ENCODE measurements around the gene PHPT1.

Gene PHPT1

DNA sequence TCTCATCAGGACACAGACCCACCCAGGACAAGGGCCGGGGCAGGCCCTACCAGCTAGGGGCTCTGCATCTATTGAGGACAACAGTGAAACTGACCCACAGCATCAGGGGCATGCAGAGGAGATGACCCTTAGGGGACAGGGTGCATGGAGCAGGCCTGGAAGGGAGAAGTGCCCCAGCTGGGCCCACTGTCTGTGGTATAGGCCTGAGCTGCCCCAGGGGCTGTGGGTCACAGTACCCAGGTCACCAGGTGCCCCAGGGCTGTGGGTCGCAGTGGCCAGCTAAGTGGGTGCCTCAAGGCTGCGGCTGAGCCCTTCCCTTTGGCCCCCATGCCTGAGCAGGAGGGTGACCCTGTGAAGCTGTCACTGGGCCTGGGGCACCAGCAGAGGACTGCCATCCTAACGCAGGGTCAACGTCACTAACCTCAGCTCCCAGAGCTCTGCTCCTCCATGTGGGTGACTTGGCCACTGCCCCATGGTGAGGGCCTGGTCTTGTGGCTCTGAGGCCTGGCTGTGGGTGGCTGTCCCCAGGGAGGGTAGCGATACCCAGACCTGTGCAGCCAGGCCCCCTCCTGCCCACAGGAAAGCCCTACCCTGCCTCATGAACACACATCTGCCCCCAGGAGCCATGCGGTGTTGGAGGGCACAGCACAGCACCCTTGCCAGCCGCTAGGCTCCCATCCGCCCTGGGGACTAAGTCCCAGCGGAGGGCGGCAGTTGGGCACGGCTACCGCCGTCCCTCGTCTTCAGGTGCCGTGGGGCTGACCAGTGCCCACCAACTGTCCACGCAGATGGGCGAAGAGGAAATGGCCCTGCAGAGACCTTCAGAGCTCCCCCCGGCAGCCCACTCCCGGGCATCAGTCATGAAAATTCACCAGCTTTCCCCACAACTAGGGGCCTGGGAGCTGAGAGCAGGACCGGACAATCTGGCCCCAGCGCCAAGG is 12.0 kb downstream of the PHPT1 start:
- in situ Hi-C loops (cut with HindIII; ENCODE audit: low sequenced_read_pairs), result no loop called here
- no peak overlapping the region for H3K4me3 ChIP-seq (ENCODE audit: low read depth, low read length)
- no peak for DNase-seq (ENCODE audit: low read depth)
- TF ChIP-seq, protein P1, sequence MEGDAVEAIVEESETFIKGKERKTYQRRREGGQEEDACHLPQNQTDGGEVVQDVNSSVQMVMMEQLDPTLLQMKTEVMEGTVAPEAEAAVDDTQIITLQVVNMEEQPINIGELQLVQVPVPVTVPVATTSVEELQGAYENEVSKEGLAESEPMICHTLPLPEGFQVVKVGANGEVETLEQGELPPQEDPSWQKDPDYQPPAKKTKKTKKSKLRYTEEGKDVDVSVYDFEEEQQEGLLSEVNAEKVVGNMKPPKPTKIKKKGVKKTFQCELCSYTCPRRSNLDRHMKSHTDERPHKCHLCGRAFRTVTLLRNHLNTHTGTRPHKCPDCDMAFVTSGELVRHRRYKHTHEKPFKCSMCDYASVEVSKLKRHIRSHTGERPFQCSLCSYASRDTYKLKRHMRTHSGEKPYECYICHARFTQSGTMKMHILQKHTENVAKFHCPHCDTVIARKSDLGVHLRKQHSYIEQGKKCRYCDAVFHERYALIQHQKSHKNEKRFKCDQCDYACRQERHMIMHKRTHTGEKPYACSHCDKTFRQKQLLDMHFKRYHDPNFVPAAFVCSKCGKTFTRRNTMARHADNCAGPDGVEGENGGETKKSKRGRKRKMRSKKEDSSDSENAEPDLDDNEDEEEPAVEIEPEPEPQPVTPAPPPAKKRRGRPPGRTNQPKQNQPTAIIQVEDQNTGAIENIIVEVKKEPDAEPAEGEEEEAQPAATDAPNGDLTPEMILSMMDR (IDR thresholded peaks at IDR 0.05; ENCODE audit: low read depth, low read length, missing control alignments), result no peak

DNA sequence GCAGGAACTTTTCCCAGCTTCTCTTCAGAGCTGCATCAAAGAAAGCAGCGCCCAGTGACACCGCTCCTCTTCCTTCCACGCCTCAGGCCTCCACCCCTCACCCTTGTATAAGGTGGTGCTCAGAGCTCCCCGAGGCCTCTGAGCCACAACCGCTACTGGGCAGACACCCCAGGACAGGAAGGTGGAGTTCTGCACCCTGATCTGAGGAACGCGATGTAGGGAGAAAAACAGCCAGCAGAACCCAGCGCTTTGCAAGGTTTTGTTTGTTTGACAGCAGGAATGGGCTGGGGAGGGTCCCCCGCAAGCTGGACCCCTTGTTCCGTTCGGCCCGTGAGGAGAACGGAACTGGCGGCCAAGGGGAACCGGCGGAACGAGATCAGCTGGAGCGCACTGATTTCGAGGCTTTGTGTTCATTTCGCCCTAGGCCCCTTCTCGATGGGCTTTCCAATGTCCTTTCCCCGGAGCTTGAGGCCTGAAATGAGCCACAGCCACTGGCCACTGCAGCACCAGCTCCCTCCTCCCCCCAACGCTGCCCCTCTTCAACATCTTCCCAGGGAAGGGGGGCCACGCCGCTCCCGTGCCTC is 12.8 kb downstream of the PHPT1 start:
- TF ChIP-seq, protein P1 (IDR thresholded peaks at IDR 0.05; ENCODE audit: low read depth, low read length, missing control alignments), result no peak
- no peak overlapping the region for H3K4me3 ChIP-seq (ENCODE audit: low read depth, low read length)
- DNase-seq (ENCODE audit: low read depth), result no peak
- in situ Hi-C loops (cut with HindIII; ENCODE audit: low sequenced_read_pairs), result no loop called here

DNA sequence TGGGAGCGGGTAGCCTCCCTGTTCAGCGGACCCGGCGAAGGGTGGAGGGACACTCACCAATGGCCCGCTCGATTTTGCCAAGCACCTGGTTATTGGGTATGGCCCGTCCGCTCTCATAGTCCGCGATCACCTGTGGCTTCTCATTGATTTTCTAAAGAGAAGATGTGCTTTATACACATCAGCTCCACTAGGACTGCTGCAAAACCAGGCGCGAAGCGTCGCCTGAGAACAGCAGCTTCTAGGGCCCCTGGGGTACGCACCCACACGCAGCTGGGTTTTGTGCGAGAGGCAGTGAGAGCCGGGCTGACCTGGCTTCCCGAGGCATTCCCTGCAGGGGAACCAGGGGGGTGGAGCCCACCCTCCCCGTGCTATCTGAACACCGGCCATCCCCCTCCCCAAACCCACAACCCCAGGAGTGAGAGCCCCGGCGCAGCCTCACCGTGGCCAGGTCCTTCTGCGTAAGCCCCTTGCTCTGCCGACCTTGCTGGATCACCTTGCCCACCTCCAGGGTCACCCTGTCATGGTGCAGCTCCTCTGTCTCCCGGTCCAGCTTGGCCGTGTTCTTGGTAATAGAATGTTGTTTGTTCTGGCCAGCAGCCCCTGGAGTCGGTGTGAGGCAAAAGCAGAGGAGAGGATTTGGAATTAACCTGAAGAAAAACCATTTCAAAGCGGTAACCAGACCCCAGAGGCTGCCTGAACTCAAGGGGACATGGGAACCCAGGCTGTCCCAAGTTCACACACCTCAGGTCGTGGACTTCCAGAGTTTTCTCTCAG is 13.8 kb downstream of the PHPT1 start:
- in situ Hi-C loops (cut with HindIII; ENCODE audit: low sequenced_read_pairs), result no loop called here
- H3K4me3 ChIP-seq (ENCODE audit: low read depth, low read length), result no peak overlapping the region
- DNase-seq (ENCODE audit: low read depth), result no peak
- TF ChIP-seq, protein P1 (IDR thresholded peaks at IDR 0.05; ENCODE audit: low read depth, low read length, missing control alignments), result no peak

DNA sequence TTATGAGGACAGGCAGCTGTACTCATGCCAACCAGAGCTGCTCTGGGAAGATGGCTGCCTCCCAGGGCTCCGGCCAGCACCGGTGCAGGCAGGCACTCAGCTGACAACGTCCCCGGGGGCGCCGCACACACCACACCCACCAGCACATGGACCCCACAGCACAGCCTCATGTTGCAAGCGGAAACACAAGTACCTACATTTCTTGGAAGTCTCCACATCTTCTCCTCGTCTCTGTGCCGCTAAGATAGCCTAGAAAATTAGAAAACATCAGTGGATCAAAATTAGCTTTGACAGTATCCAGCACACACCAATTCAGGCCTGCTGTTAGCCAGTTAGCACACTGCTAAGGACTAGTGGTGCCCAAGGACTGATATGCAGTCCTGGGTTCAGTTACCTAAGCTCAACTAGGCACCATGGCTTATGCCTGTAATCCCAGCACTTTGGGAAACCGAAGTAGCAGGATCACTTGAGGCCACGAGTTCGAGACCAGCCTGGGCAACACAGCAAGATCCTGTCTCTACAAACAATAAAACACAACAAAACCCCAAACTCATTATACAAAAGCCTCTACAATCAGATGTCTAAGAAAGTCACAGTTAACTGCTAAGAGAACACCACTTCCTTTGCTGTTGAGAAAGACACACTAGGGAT is 14.5 kb downstream of the PHPT1 start:
- TF ChIP-seq, protein P1 (IDR thresholded peaks at IDR 0.05; ENCODE audit: low read depth, low read length, missing control alignments), result no peak
- in situ Hi-C loops (cut with HindIII; ENCODE audit: low sequenced_read_pairs), result no loop called here
- no peak overlapping the region for H3K4me3 ChIP-seq (ENCODE audit: low read depth, low read length)
- no peak for DNase-seq (ENCODE audit: low read depth)

DNA sequence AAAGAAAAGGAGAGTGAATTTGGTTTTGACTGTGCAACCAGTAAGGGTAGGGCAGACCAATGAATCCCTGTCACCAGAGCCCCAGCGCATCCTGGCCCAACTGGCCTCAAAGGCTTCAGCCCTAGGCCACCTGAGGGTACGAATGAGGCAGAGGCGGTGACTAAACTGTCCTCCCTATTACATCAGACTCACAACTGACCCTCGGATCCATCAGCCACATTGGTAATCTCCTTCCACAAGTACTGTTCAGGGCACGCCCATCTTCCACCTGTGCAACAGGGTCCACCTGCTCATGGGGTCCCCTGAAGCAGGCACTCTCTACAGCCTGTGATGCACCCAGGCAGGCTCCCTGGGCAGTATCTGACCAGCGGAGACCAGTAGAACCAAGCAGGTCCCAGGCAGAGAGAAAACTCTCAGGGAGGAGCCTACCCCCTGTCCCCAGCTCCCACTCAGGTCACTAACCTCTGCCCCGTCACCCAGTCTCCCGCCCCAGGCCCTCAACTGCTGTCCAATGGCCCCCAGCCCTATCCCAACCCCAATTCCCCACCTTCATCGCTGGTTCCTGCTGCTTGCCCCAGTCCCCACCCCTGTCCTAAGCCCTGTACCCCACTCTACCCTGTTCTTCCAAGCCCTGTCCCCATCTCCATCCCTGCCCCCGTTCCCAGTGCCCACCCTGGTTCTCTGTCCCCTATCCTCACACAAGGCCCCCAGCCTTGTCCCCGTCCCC is 16.0 kb downstream of the PHPT1 start:
- TF ChIP-seq, protein P1 (IDR thresholded peaks at IDR 0.05; ENCODE audit: low read depth, low read length, missing control alignments), result no peak
- DNase-seq (ENCODE audit: low read depth), result no peak
- H3K4me3 ChIP-seq (ENCODE audit: low read depth, low read length), result peak overlapping the region; percentile 80
- in situ Hi-C loops (cut with HindIII; ENCODE audit: low sequenced_read_pairs), result no loop called here
